Measurements from ENCODE around the gene MYL5. TPM values are rescaled to one million over a fixed set of nuclear protein-coding genes. Genes with fewer than 3 reads are reported as not detected.
A peak's percentile ranks its signal among the peaks of the same experiment; 100 is the strongest.
"Not testable (repeated sequence)": the region's sequence is repeated elsewhere in the genome, so short reads cannot be mapped to it uniquely, and the experiment has no call there.

Gene MYL5
- total RNA-seq, 6 donors from 2014 or later: 4.7 to 25.1 (median 17.1) TPM

DNA sequence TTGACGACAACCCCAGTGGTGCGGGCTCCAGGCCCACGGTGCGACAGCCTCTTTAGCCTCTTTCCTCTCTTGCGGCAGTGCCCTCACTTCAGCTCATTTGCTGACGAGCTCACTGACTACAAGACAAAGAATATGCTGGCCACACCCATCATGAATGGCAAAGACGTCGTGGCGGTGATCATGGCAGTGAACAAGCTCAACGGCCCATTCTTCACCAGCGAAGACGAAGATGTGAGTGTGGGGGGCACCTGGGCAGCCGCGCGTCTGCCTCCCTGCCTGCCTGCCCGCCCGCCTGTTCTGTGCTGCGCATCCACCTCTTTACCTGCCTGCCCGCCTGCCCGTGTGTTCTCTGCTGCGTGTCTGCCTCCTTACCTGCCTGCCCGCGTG lies 39.8 kb upstream of the MYL5 start:
- H3K27me3 ChIP-seq: no peaks in the 10 kb centered on the region
- 78% methylated on average over 22 to 23 of the region's 23 CpGs for WGBS, 2 donors
- ATAC-seq (ENCODE audit: low FRiP score in 2 of 2): no peak

GRCh38 chr4:635066-635835 lies 39.1 kb upstream of the MYL5 start:
- not testable (repeated sequence) for ATAC-seq (ENCODE audit: low FRiP score in 2 of 2); H3K9me3 ChIP-seq; H3K4me3 ChIP-seq; H3K36me3 ChIP-seq; H3K27me3 ChIP-seq; H3K4me1 ChIP-seq; H3K27ac ChIP-seq
- 91% methylated on average over 44 to 45 of the region's 46 CpGs for WGBS, 2 donors
- DNase-seq: peak in 1 of 2 donors; percentile 68

More for the DNA sequence above, 39.8 kb upstream of the MYL5 start:
- H3K36me3 ChIP-seq: no peaks in the 10 kb centered on the region
- DNase-seq: peak in 1 of 2 donors; percentile 62
- no peaks in the 10 kb centered on the region for H3K4me1 ChIP-seq
- H3K9me3 ChIP-seq: no peaks in the 10 kb centered on the region
- TF ChIP-seq EP300 (IDR thresholded peaks at IDR 0.05): no peak
- TF ChIP-seq POLR2AphosphoS5 (IDR thresholded peaks at IDR 0.05): no peak
- TF ChIP-seq, protein P1, sequence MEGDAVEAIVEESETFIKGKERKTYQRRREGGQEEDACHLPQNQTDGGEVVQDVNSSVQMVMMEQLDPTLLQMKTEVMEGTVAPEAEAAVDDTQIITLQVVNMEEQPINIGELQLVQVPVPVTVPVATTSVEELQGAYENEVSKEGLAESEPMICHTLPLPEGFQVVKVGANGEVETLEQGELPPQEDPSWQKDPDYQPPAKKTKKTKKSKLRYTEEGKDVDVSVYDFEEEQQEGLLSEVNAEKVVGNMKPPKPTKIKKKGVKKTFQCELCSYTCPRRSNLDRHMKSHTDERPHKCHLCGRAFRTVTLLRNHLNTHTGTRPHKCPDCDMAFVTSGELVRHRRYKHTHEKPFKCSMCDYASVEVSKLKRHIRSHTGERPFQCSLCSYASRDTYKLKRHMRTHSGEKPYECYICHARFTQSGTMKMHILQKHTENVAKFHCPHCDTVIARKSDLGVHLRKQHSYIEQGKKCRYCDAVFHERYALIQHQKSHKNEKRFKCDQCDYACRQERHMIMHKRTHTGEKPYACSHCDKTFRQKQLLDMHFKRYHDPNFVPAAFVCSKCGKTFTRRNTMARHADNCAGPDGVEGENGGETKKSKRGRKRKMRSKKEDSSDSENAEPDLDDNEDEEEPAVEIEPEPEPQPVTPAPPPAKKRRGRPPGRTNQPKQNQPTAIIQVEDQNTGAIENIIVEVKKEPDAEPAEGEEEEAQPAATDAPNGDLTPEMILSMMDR (IDR thresholded peaks at IDR 0.05): no peak
- TF ChIP-seq POLR2A (IDR thresholded peaks at IDR 0.05): no peak
- no peak overlapping the region for H3K4me3 ChIP-seq
- no peak overlapping the region for H3K27ac ChIP-seq

DNA sequence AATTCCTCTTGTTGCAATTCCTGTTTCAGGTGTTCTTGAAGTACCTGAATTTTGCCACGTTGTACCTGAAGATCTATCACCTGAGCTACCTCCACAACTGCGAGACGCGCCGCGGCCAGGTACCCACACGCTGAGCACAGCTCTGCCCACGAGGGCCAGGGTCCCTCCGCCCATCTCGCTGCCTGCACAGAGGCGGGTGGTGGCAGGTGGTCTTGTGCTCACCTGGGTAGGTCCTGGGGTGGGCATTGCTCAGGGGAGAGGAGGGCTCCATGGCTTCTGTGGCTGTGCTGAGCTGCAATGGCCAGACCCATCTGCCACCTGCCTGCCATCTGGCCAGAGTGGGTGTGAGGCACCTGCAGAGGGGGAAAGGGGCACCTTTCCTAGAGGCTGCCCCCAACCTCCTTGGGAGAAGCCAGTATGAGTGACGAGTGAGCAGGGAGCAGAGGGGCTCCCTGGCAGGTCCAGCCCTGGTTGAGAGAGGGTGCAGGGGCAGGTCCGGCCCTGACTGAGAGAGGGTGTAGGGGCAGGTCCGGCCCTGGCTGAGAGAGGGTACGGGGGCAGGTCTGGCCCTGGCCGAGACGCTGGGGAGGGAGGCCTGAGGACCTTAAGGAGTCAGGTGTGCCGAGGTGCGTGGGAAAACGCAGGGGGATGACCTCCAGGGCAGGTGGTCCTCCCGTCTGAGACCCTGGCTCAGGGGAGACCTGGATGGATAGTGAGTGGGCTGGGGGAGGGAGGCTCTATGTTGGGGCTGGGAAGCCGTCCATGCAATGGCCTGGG lies 38.3 kb upstream of the MYL5 start:
- Histone ChIP-seq H3K27me3 (no peaks in the 10 kb centered on the region), H3K4me1 (no peaks in the 10 kb centered on the region), H3K9me3 (no peaks in the 10 kb centered on the region), H3K27ac (no peak overlapping the region), H3K4me3 (no peak overlapping the region), H3K36me3 (no peaks in the 10 kb centered on the region)
- peak in 1 of 2 donors; percentile 3 for ATAC-seq (ENCODE audit: low FRiP score in 2 of 2)
- peak in 1 of 2 donors; percentile 82 for DNase-seq
- TF ChIP-seq POLR2AphosphoS5 (IDR thresholded peaks at IDR 0.05) (no peak), EP300 (IDR thresholded peaks at IDR 0.05) (no peak), POLR2A (IDR thresholded peaks at IDR 0.05) (no peak)
- TF ChIP-seq, protein P1 (IDR thresholded peaks at IDR 0.05): no peak
- 81 to 85% methylated on average over 17 to 22 of the region's 22 CpGs for WGBS, 2 donors

DNA sequence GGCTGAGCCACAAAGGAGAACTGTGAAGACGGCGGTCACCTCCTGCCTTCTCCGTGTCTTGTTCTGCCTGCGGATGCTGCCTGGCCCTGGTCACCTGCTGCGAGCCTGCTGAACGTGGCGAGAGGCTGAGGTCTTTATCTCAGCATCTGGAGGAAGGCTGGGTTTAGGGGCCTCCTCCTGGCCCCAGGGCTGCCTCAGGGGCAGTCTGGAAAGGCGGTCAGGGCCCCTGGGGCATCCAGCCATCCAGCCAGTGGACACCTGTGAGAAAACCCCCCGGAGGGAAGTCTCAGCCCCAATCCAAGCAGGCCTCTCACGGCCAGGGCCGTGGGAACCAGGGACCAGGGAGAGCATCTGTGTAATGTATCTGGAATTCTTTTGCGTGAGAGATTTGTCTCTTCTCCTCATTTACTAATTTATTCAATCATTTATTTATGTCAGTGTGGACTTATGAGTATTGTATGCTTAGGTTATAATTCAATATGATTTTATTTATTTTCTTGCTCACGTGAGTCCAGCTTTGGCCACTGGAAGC lies 37.6 kb upstream of the MYL5 start:
- Histone ChIP-seq H3K4me1 (no peaks in the 10 kb centered on the region), H3K27ac (no peak overlapping the region), H3K27me3 (no peaks in the 10 kb centered on the region), H3K36me3 (no peaks in the 10 kb centered on the region), H3K9me3 (peaks cover 0 to 4% (median 0%) of the 10 kb centered on the region in 4 donors), H3K4me3 (no peak overlapping the region)
- 80 to 84% methylated on average over 6 to 13 of the region's 13 CpGs for WGBS, 2 donors
- DNase-seq: no peak
- ATAC-seq (ENCODE audit: low FRiP score in 2 of 2): no peak
- TF ChIP-seq, protein P1 (IDR thresholded peaks at IDR 0.05): no peak
- TF ChIP-seq POLR2A (IDR thresholded peaks at IDR 0.05) (no peak), POLR2AphosphoS5 (IDR thresholded peaks at IDR 0.05) (no peak), EP300 (IDR thresholded peaks at IDR 0.05) (no peak)

- DNase-seq (peak in 1 of 2 donors; percentile 71), ATAC-seq (ENCODE audit: low FRiP score in 2 of 2) (no peak)
- no peak for TF ChIP-seq POLR2AphosphoS5 (IDR thresholded peaks at IDR 0.05)
- H3K36me3 ChIP-seq: no peaks in the 10 kb centered on the region
- no peak overlapping the region for H3K27ac ChIP-seq
- H3K9me3 ChIP-seq: peaks cover 0 to 4% (median 0%) of the 10 kb centered on the region in 4 donors
- H3K4me1 ChIP-seq: no peaks in the 10 kb centered on the region
- H3K27me3 ChIP-seq: no peaks in the 10 kb centered on the region
- no peak overlapping the region for H3K4me3 ChIP-seq
- 76 to 80% methylated on average over 28 to 32 of the region's 32 CpGs for WGBS, 2 donors
Measured at GRCh38 chr4:637536-638280, 36.6 kb upstream of the MYL5 start.

GRCh38 chr4:642366-642765 lies 32.0 kb upstream of the MYL5 start:
- H3K27ac ChIP-seq; ATAC-seq (ENCODE audit: low FRiP score in 2 of 2); H3K4me1 ChIP-seq; H3K4me3 ChIP-seq; DNase-seq; H3K9me3 ChIP-seq; H3K36me3 ChIP-seq; H3K27me3 ChIP-seq: not testable (repeated sequence)
- WGBS, 2 donors: 80 to 87% methylated on average over 6 of the region's 6 CpGs
